ENCODE results near the gene PLXDC2. TPM values are rescaled to one million over a fixed set of nuclear protein-coding genes. Genes with fewer than 3 reads are reported as not detected.

Gene PLXDC2
- total RNA-seq, 2 donors from 2014 or later, result 19.5 to 26.4 TPM

- Mint-ChIP-seq H3K4me3 (no peak overlapping the region), H3K27ac (no peak overlapping the region), H3K27me3 (ENCODE audit: insufficient read depth) (no peaks in the 10 kb centered on the region), H3K36me3 (ENCODE audit: low read depth) (no peaks in the 10 kb centered on the region), H3K4me1 (peaks cover 9% of the 10 kb centered on the region), H3K9me3 (no peaks in the 10 kb centered on the region)
- H3K36me3 ChIP-seq (ENCODE audit: control insufficient read depth, insufficient read depth, low read length), result no peaks in the 10 kb centered on the region
- H3K9ac ChIP-seq (ENCODE audit: extremely low read depth, low read length, poor library complexity, severe bottlenecking), result no peak overlapping the region
- no peaks in the 10 kb centered on the region for H3K4me1 ChIP-seq (ENCODE audit: control insufficient read depth, insufficient read depth, low read length)
- TF ChIP-seq CTCF (conservative IDR thresholded peaks at IDR 0.05), result no peak
- H3K9me3 ChIP-seq (ENCODE audit: control insufficient read depth, low read length), result no peaks in the 10 kb centered on the region
- H3K4me3 ChIP-seq (ENCODE audit: low read length), result no peak overlapping the region
- no peak for DNase-seq
- 88 to 90% methylated on average over 6 to 9 of the region's 9 CpGs for WGBS, 2 experiments (ENCODE audit: insufficient coverage in 1 of 2, insufficient read length in 1 of 2)
- H3K27me3 ChIP-seq (ENCODE audit: control insufficient read depth, insufficient read depth, low read length, poor library complexity, severe bottlenecking), result no peaks in the 10 kb centered on the region
- no peak overlapping the region for H3K27ac ChIP-seq (ENCODE audit: low read depth, low read length)
Measured at GRCh38 chr10:19874791-19875190, 58.6 kb downstream of the PLXDC2 start.

- no peak for TF ChIP-seq CTCF (conservative IDR thresholded peaks at IDR 0.05)
- Histone ChIP-seq H3K9me3 (ENCODE audit: control insufficient read depth, low read length) (no peaks in the 10 kb centered on the region), H3K4me1 (ENCODE audit: control insufficient read depth, insufficient read depth, low read length) (no peaks in the 10 kb centered on the region), H3K4me3 (ENCODE audit: low read length) (no peak overlapping the region), H3K36me3 (ENCODE audit: control insufficient read depth, insufficient read depth, low read length) (no peaks in the 10 kb centered on the region), H3K27ac (ENCODE audit: low read depth, low read length) (no peak overlapping the region), H3K9ac (ENCODE audit: extremely low read depth, low read length, poor library complexity, severe bottlenecking) (no peak overlapping the region), H3K27me3 (ENCODE audit: control insufficient read depth, insufficient read depth, low read length, poor library complexity, severe bottlenecking) (no peaks in the 10 kb centered on the region)
- Mint-ChIP-seq H3K9me3 (no peaks in the 10 kb centered on the region), H3K36me3 (ENCODE audit: low read depth) (no peaks in the 10 kb centered on the region), H3K27me3 (ENCODE audit: insufficient read depth) (no peaks in the 10 kb centered on the region), H3K4me3 (no peak overlapping the region), H3K27ac (no peak overlapping the region), H3K4me1 (peaks cover 9% of the 10 kb centered on the region)
- DNase-seq, result no peak
- WGBS, 2 experiments (ENCODE audit: insufficient coverage in 1 of 2, insufficient read length in 1 of 2), result 86 to 100% methylated on average over 1 to 2 of the region's 2 CpGs
Measured at GRCh38 chr10:19876570-19876969, 60.3 kb downstream of the PLXDC2 start.

GRCh38 chr10:19877466-19878255 lies 61.4 kb downstream of the PLXDC2 start:
- 97% methylated on average over 6 to 8 of the region's 8 CpGs for WGBS, 2 experiments (ENCODE audit: insufficient coverage in 1 of 2, insufficient read length in 1 of 2)

More at GRCh38 chr10:19877466-19878255, 61.4 kb downstream of the PLXDC2 start:
- no peak overlapping the region for H3K4me3 Mint-ChIP-seq
- H3K4me1 Mint-ChIP-seq, result peaks cover 7% of the 10 kb centered on the region
- DNase-seq, result no peak
- Histone ChIP-seq H3K9me3 (ENCODE audit: control insufficient read depth, low read length) (no peaks in the 10 kb centered on the region), H3K36me3 (ENCODE audit: control insufficient read depth, insufficient read depth, low read length) (no peaks in the 10 kb centered on the region), H3K4me3 (ENCODE audit: low read length) (no peak overlapping the region), H3K4me1 (ENCODE audit: control insufficient read depth, insufficient read depth, low read length) (no peaks in the 10 kb centered on the region), H3K27ac (ENCODE audit: low read depth, low read length) (no peak overlapping the region), H3K27me3 (ENCODE audit: control insufficient read depth, insufficient read depth, low read length, poor library complexity, severe bottlenecking) (no peaks in the 10 kb centered on the region), H3K9ac (ENCODE audit: extremely low read depth, low read length, poor library complexity, severe bottlenecking) (no peak overlapping the region)
- no peak overlapping the region for H3K27ac Mint-ChIP-seq
- H3K9me3 Mint-ChIP-seq, result no peaks in the 10 kb centered on the region
- H3K36me3 Mint-ChIP-seq (ENCODE audit: low read depth), result peaks cover 7% of the 10 kb centered on the region
- no peak for TF ChIP-seq CTCF (conservative IDR thresholded peaks at IDR 0.05)
- H3K27me3 Mint-ChIP-seq (ENCODE audit: insufficient read depth), result no peaks in the 10 kb centered on the region
